Measurements from ENCODE around the gene USP49. TPM values are rescaled to one million over a fixed set of nuclear protein-coding genes. Genes with fewer than 3 reads are reported as not detected.

Gene USP49
- total RNA-seq, 2 experiments from 2014 or later: 6.1 to 6.3 TPM

- ChIA-PET POLR2A (interaction anchor here (0.5 to 12.8 kb wide), 10 partner anchors 12 to 113 kb away, joined by 3 to 177 read pairs (median 6); partner anchors contain the start of genes BYSL, MED20 and TAF8), CTCF (interaction anchor here (0.7 to 18.7 kb wide), 13 partner anchors 8 to 151 kb away, joined by 3 to 470 read pairs (median 5); partner anchors contain the start of genes BYSL, MED20, TAF8 and TOMM6)
- Mint-ChIP-seq H3K27ac (peak overlapping the region; percentile 90), H3K4me1 (ENCODE audit: low read depth) (peaks cover 55% of the 10 kb centered on the region), H3K9me3 (no peaks in the 10 kb centered on the region), H3K4me3 (peak overlapping the region; percentile 99), H3K27me3 (no peaks in the 10 kb centered on the region), H3K36me3 (peaks cover 69% of the 10 kb centered on the region)
- no peak for DNase-seq
- intact Hi-C loops (cut with micrococcal nuclease): loop anchor here (5.0 kb wide), 1 partner anchor 151 kb away; the partner anchor contains the start of gene TOMM6
Observed at GRCh38 chr6:41938590-41939175, 43.5 kb upstream of the USP49 start.

GRCh38 chr6:41937861-41938574, 42.8 kb upstream of the USP49 start:
- peak overlapping the region; percentile 90 for H3K27ac Mint-ChIP-seq
- DNase-seq: peak; percentile 48
- intact Hi-C loops (cut with micrococcal nuclease): loop anchor here (2.0 to 5.0 kb wide), 2 partner anchors 43 to 151 kb away; partner anchors contain the start of genes TOMM6 and USP49

GRCh38 chr6:41937472-41937860, 42.3 kb upstream of the USP49 start:
- ChIA-PET POLR2A (interaction anchor here (1.7 to 12.8 kb wide), 3 partner anchors 17 to 114 kb away, joined by 6 to 177 read pairs (median 6); partner anchors contain the start of genes MED20 and TAF8), CTCF (interaction anchor here (1.0 to 18.7 kb wide), 8 partner anchors 16 to 150 kb away, joined by 3 to 470 read pairs (median 6); partner anchors contain the start of genes BYSL, MED20, TAF8 and TOMM6)
- H3K4me3 Mint-ChIP-seq: peak overlapping the region; percentile 99
- no peaks in the 10 kb centered on the region for H3K9me3 Mint-ChIP-seq
- peaks cover 74% of the 10 kb centered on the region for H3K36me3 Mint-ChIP-seq
- intact Hi-C loops (cut with micrococcal nuclease): loop anchor here (2.0 to 5.0 kb wide), 2 partner anchors 43 to 150 kb away; partner anchors contain the start of genes TOMM6 and USP49
- H3K4me1 Mint-ChIP-seq (ENCODE audit: low read depth): peaks cover 53% of the 10 kb centered on the region
- no peaks in the 10 kb centered on the region for H3K27me3 Mint-ChIP-seq
- DNase-seq: no peak
- peak overlapping the region; percentile 90 for H3K27ac Mint-ChIP-seq

More at GRCh38 chr6:41937861-41938574, 42.8 kb upstream of the USP49 start:
- CTCF ChIA-PET: interaction anchor here (1.0 to 18.7 kb wide), 9 partner anchors 8 to 150 kb away, joined by 3 to 470 read pairs (median 7); partner anchors contain the start of genes BYSL, MED20, TAF8 and TOMM6
- Mint-ChIP-seq H3K36me3 (peaks cover 70% of the 10 kb centered on the region), H3K27me3 (no peaks in the 10 kb centered on the region), H3K9me3 (no peaks in the 10 kb centered on the region), H3K4me3 (peak overlapping the region; percentile 99), H3K4me1 (ENCODE audit: low read depth) (peaks cover 53% of the 10 kb centered on the region)
- POLR2A ChIA-PET: interaction anchor here (1.6 to 12.8 kb wide), 5 partner anchors 17 to 113 kb away, joined by 6 to 177 read pairs (median 11); partner anchors contain the start of genes BYSL, MED20 and TAF8

GRCh38 chr6:41936073-41936837, 41.1 kb upstream of the USP49 start:
- H3K27me3 Mint-ChIP-seq: no peaks in the 10 kb centered on the region
- no peaks in the 10 kb centered on the region for H3K9me3 Mint-ChIP-seq
- POLR2A ChIA-PET: interaction anchor here (0.9 to 12.8 kb wide), 6 partner anchors 8 to 115 kb away, joined by 3 to 177 read pairs (median 5); partner anchors contain the start of genes BYSL and MED20
- peak; percentile 87 for DNase-seq
- H3K27ac Mint-ChIP-seq: peak overlapping the region; percentile 90
- peak overlapping the region; percentile 99 for H3K4me3 Mint-ChIP-seq
- peaks cover 79% of the 10 kb centered on the region for H3K36me3 Mint-ChIP-seq
- intact Hi-C loops (cut with micrococcal nuclease): loop anchor here (1.0 to 5.0 kb wide), 4 partner anchors 41 to 149 kb away; partner anchors contain the start of genes TOMM6 and USP49
- H3K4me1 Mint-ChIP-seq (ENCODE audit: low read depth): peaks cover 53% of the 10 kb centered on the region
- CTCF ChIA-PET: interaction anchor here (0.6 to 18.7 kb wide), 17 partner anchors 9 to 153 kb away, joined by 3 to 470 read pairs (median 4); partner anchors contain the start of genes BYSL, MED20, TAF8 and TOMM6

GRCh38 chr6:41935685-41936072, 40.5 kb upstream of the USP49 start:
- ChIA-PET POLR2A (interaction anchor here (0.9 to 12.8 kb wide), 5 partner anchors 8 to 115 kb away, joined by 3 to 177 read pairs (median 4); partner anchors contain the start of genes BYSL and MED20), CTCF (interaction anchor here (0.6 to 18.7 kb wide), 13 partner anchors 8 to 153 kb away, joined by 3 to 470 read pairs (median 4); partner anchors contain the start of genes BYSL, MED20, TAF8 and TOMM6)
- no peak for DNase-seq
- H3K4me3 Mint-ChIP-seq: peak overlapping the region; percentile 99
- H3K27ac Mint-ChIP-seq: peak overlapping the region; percentile 90
- peaks cover 53% of the 10 kb centered on the region for H3K4me1 Mint-ChIP-seq (ENCODE audit: low read depth)
- intact Hi-C loops (cut with micrococcal nuclease): loop anchor here (1.0 to 5.0 kb wide), 4 partner anchors 41 to 148 kb away; partner anchors contain the start of genes TOMM6 and USP49
- H3K9me3 Mint-ChIP-seq: no peaks in the 10 kb centered on the region
- H3K36me3 Mint-ChIP-seq: peaks cover 79% of the 10 kb centered on the region
- no peaks in the 10 kb centered on the region for H3K27me3 Mint-ChIP-seq

DNA sequence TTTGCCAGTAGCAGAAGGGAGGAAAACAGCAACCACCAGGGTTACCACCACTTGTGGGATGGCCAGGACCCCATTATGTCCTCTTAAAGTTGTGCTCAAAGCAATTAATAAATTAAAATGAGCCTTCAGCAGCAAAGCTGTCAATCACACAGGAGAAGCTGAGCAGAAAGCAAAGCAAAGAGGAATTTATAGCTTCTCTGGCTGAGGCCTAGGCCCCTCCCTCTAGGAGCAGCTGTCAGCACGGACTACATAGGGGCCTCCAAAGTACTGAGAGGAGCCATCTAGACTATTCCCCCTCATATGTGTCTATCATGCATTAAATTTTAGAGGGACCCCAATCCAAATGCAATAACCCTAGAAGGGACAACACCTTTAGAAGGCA, 40.0 kb upstream of the USP49 start:
- POLR2A ChIA-PET: interaction anchor here (0.9 to 12.8 kb wide), 4 partner anchors 10 to 116 kb away, joined by 3 to 177 read pairs (median 10); partner anchors contain the start of genes BYSL and MED20
- Mint-ChIP-seq H3K27me3 (no peaks in the 10 kb centered on the region), H3K36me3 (peaks cover 74% of the 10 kb centered on the region), H3K9me3 (no peaks in the 10 kb centered on the region), H3K27ac (peak overlapping the region; percentile 90), H3K4me3 (no peak overlapping the region), H3K4me1 (ENCODE audit: low read depth) (peaks cover 53% of the 10 kb centered on the region)
- no peak for DNase-seq
- CTCF ChIA-PET: interaction anchor here (0.7 to 18.7 kb wide), 7 partner anchors 12 to 148 kb away, joined by 3 to 470 read pairs (median 7); partner anchors contain the start of genes BYSL, MED20, TAF8 and TOMM6
- intact Hi-C loops (cut with micrococcal nuclease): loop anchor here (5.0 kb wide), 1 partner anchor 148 kb away; the partner anchor contains the start of gene TOMM6

DNA sequence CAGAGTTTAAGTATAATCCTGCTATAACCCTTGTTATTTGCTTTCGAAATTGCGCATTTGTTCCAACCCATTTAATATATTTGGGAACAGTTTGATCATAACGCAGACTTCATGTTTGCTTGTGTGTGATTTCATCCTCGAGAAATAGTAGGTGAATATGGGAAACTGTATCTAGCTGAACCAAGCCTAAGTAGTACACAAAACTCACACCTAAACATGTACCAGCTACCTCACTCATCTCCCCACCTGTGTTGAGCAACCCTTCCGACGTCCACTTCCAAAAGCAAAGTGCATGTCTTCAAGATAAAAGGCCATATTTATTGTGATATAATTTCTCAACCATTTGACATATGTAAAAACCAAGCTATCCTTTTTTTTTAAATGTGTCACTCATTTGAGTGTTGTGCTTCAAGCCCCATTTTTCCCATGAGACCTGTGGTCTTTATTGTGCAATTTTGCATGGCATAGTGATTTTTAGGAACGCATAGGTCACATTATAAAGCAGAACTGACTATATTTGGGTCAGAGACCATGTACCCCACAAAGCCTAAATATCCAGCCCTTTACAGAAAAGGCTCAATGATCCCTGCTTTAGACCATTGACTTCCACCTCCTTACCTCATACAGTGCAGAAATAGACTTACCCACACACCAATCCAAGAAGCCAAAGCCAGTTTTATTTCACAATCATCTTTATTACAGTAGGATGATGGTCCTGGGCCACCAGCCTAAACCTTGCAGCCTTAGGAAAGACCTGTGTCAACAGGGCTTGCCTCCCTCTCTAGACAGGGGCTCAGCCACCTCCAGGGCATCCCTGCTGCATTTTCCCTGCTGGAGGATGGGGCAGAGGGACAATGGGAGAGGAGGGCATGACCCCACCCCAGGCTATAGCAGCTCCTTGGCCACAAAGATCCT, 39.4 kb upstream of the USP49 start:
- H3K4me1 Mint-ChIP-seq (ENCODE audit: low read depth): peaks cover 50% of the 10 kb centered on the region
- ChIA-PET POLR2A (interaction anchor here (2.5 to 12.8 kb wide), 2 partner anchors 13 to 109 kb away, joined by 17 to 177 read pairs; partner anchors contain the start of genes BYSL and MED20), CTCF (interaction anchor here (1.1 to 18.7 kb wide), 4 partner anchors 11 to 147 kb away, joined by 4 to 470 read pairs (median 46); partner anchors contain the start of genes BYSL, MED20, TAF8 and TOMM6)
- no peak for DNase-seq
- no peak overlapping the region for H3K4me3 Mint-ChIP-seq
- no peaks in the 10 kb centered on the region for H3K9me3 Mint-ChIP-seq
- H3K36me3 Mint-ChIP-seq: peaks cover 68% of the 10 kb centered on the region
- peak overlapping the region; percentile 90 for H3K27ac Mint-ChIP-seq
- intact Hi-C loops (cut with micrococcal nuclease): loop anchor here (5.0 kb wide), 1 partner anchor 147 kb away; the partner anchor contains the start of gene TOMM6
- no peaks in the 10 kb centered on the region for H3K27me3 Mint-ChIP-seq

GRCh38 chr6:41932378-41932777, 37.2 kb upstream of the USP49 start:
- CTCF ChIA-PET: interaction anchor here (0.8 to 18.7 kb wide), 3 partner anchors 9 to 113 kb away, joined by 4 to 470 read pairs (median 78); partner anchors contain the start of genes BYSL, MED20 and TAF8
- H3K27me3 Mint-ChIP-seq: no peaks in the 10 kb centered on the region
- intact Hi-C loops (cut with micrococcal nuclease): no loop called here
- H3K9me3 Mint-ChIP-seq: no peaks in the 10 kb centered on the region
- H3K4me3 Mint-ChIP-seq: no peak overlapping the region
- H3K27ac Mint-ChIP-seq: peak overlapping the region; percentile 75
- H3K36me3 Mint-ChIP-seq: peaks cover 60% of the 10 kb centered on the region
- peaks cover 35% of the 10 kb centered on the region for H3K4me1 Mint-ChIP-seq (ENCODE audit: low read depth)
- POLR2A ChIA-PET: interaction anchor here (1.4 to 12.8 kb wide), 2 partner anchors 11 to 111 kb away, joined by 8 to 177 read pairs; partner anchors contain the start of genes BYSL and MED20
- DNase-seq: no peak

- no peak overlapping the region for H3K4me3 Mint-ChIP-seq
- ChIA-PET POLR2A (no interaction called here), CTCF (interaction anchor here (8.0 to 18.7 kb wide), 2 partner anchors 8 to 113 kb away, joined by 78 to 470 read pairs; partner anchors contain the start of genes BYSL, MED20 and TAF8)
- H3K9me3 Mint-ChIP-seq: no peaks in the 10 kb centered on the region
- no peaks in the 10 kb centered on the region for H3K27me3 Mint-ChIP-seq
- intact Hi-C loops (cut with micrococcal nuclease): no loop called here
- DNase-seq: no peak
- peaks cover 29% of the 10 kb centered on the region for H3K4me1 Mint-ChIP-seq (ENCODE audit: low read depth)
- peak overlapping the region; percentile 4 for H3K27ac Mint-ChIP-seq
- peaks cover 60% of the 10 kb centered on the region for H3K36me3 Mint-ChIP-seq
Observed at GRCh38 chr6:41931792-41932191, 36.6 kb upstream of the USP49 start.

Data from activated CD4-positive, alpha-beta memory T cell treated with anti-CD3 and anti-CD28 coated beads for 36 hours (primary cell).